Breast epithelium (tissue), 4 donors: ENCODE results near the gene PM20D1. TPM values are rescaled to one million over a fixed set of nuclear protein-coding genes. Genes with fewer than 3 reads are reported as not detected.

Experiments used
- DNase-seq, 2 donors: peaks; one replicate each; pipeline ENCODE4 v3.0.0-alpha.2; 2019; ENCODE audit warnings: low spot score in 2 of 2
- H3K27ac ChIP-seq, 2 donors: fragments of 200-600 bp; sonication (generic) in 1 of 2; one replicate each; pipeline ENCODE4 v1.5.1; 2016 to 2019; ENCODE audit warnings: mild to moderate bottlenecking in 1 of 2
- H3K27me3 ChIP-seq, 2 donors: fragments of 200-600 bp; sonication (generic) in 1 of 2; one replicate each; pipeline versions ENCODE4 v1.5.1 to v1.6.0; 2017 to 2019; ENCODE audit warnings: control low read depth in 1 of 2, mild to moderate bottlenecking in 1 of 2
- H3K36me3 ChIP-seq: fragments of 200-600 bp; one replicate; pipeline ENCODE4 v1.5.1; 2019
- H3K4me1 ChIP-seq, 2 donors: fragments of 200-600 bp; sonication (generic); one replicate each; pipeline ENCODE4 v1.5.1; 2016 to 2019; ENCODE audit warnings: control low read depth in 1 of 2
- H3K4me3 ChIP-seq, 3 donors: fragments of 200-600 bp; sonication (generic); 1 replicate in 2 of 3; 2 replicates in 1 of 3; pipeline ENCODE4 v1.5.1; 2016 to 2019; ENCODE audit warnings: mild to moderate bottlenecking in 3 of 3, moderate library complexity in 2 of 3
- H3K9me3 ChIP-seq, 2 donors: fragments of 200-600 bp; sonication (generic) in 1 of 2; one replicate each; pipeline ENCODE4 v1.5.1; 2016 to 2019; ENCODE audit warnings: control low read depth in 1 of 2
- POLR2A ChIP-seq: fragments of 450-650 bp; IDR thresholded peaks from one replicate; pipeline ENCODE4 v1.6.1; 2016; ENCODE audit warnings: antibody characterized with exemption, mild to moderate bottlenecking, moderate library complexity
- POLR2AphosphoS5 ChIP-seq, 3 donors: sonication (generic); formaldehyde crosslinking; IDR thresholded peaks; one replicate each; pipeline ENCODE4 v1.6.1; 2017; ENCODE audit warnings: antibody characterized with exemption in 3 of 3
- intact Hi-C: fragments of 100-400 bp; cut with DNase I; formaldehyde crosslinking; loops from one replicate; pipeline ENCODE4 v1.15.1; 2023; ENCODE audit warnings: low total_unique reads
- total RNA-seq, 3 donors: library from RNA; depleted of rRNA; stranded (reverse); fragments of >200 nt; gene quantifications; one replicate each; pipeline ENCODE4 v1.1.0, GENCODE V29; 2016
- TF ChIP-seq, protein P1 (sequence below), 3 donors: fragments of 450-650 bp; IDR thresholded peaks; one replicate each; pipeline ENCODE4 v1.5.1; 2016 to 2017; ENCODE audit warnings: antibody characterized with exemption in 3 of 3, mild to moderate bottlenecking in 3 of 3, moderate library complexity in 3 of 3

Gene PM20D1
- total RNA-seq, 3 donors from 2014 or later = 0.15 to 0.33 (median 0.16) TPM

GRCh38 chr1:205851993-205852392 lies 2.1 kb upstream of the PM20D1 start:
- H3K36me3 ChIP-seq = no peaks in the 10 kb centered on the region
- H3K4me3 ChIP-seq = no peak overlapping the region
- intact Hi-C loops = no loop called here
- no peak for DNase-seq
- H3K27ac ChIP-seq = no peak overlapping the region
- no peaks in the 10 kb centered on the region for H3K4me1 ChIP-seq
- no peaks in the 10 kb centered on the region for H3K27me3 ChIP-seq
- TF ChIP-seq POLR2AphosphoS5 (IDR thresholded peaks at IDR 0.05) = no peak
- TF ChIP-seq, protein P1, sequence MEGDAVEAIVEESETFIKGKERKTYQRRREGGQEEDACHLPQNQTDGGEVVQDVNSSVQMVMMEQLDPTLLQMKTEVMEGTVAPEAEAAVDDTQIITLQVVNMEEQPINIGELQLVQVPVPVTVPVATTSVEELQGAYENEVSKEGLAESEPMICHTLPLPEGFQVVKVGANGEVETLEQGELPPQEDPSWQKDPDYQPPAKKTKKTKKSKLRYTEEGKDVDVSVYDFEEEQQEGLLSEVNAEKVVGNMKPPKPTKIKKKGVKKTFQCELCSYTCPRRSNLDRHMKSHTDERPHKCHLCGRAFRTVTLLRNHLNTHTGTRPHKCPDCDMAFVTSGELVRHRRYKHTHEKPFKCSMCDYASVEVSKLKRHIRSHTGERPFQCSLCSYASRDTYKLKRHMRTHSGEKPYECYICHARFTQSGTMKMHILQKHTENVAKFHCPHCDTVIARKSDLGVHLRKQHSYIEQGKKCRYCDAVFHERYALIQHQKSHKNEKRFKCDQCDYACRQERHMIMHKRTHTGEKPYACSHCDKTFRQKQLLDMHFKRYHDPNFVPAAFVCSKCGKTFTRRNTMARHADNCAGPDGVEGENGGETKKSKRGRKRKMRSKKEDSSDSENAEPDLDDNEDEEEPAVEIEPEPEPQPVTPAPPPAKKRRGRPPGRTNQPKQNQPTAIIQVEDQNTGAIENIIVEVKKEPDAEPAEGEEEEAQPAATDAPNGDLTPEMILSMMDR (IDR thresholded peaks at IDR 0.05) = no peak
- TF ChIP-seq POLR2A = no peak
- H3K9me3 ChIP-seq = peaks cover 0 to 10% of the 10 kb centered on the region in 2 donors

DNA sequence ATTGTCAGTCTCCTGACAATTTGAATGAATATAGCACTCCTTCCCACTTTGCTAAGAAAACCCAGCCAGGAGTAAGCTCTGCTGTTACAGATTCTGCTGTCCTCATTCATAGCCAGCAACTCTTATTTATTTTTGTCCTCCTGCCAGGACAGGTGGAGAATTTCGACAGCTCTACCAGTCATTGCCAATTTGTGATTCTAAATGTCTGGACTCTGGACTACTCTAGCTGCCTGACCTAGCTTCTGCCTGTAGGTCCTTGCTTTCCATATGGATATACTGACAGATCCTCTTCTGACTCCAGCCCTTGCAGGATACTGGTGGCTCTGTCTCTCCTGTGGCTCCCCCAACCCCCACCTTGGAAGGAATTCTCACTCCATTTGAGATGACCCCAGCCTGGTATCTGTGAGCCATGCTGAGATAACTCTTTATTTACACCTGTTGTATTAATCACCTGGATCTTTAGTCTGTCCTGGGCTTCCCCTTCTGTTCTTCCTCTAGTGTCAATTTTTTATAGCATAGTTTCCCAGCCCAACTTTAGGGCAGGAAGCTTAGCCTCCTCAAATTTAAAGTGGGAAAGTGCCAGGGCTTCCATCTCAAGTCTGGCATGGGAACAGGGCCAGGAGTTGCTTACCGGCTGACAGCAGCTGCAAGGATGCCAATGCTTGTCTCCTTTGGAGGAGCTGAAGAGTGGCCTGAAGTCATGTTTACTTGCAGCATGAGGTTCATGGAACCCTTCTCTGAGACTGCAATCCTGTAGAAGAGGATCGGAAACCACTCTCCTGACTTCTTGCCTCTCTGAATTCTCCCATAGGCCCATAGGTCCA lies 6.7 kb downstream of the PM20D1 start:
- Histone ChIP-seq H3K27me3 (no peaks in the 10 kb centered on the region), H3K27ac (no peak overlapping the region), H3K4me3 (no peak overlapping the region), H3K36me3 (no peaks in the 10 kb centered on the region), H3K4me1 (no peaks in the 10 kb centered on the region), H3K9me3 (no peaks in the 10 kb centered on the region)
- intact Hi-C loops = no loop called here
- TF ChIP-seq POLR2A (no peak), POLR2AphosphoS5 (IDR thresholded peaks at IDR 0.05) (no peak)
- TF ChIP-seq, protein P1 (IDR thresholded peaks at IDR 0.05) = no peak
- no peak for DNase-seq

- no peak for TF ChIP-seq POLR2A
- no peak for TF ChIP-seq POLR2AphosphoS5 (IDR thresholded peaks at IDR 0.05)
- TF ChIP-seq, protein P1 (IDR thresholded peaks at IDR 0.05) = no peak
- Histone ChIP-seq H3K9me3 (no peaks in the 10 kb centered on the region), H3K27me3 (no peaks in the 10 kb centered on the region), H3K4me3 (no peak overlapping the region), H3K27ac (no peak overlapping the region), H3K36me3 (no peaks in the 10 kb centered on the region), H3K4me1 (no peaks in the 10 kb centered on the region)
- DNase-seq = no peak
- intact Hi-C loops = no loop called here
Measured at GRCh38 chr1:205842229-205842628, 7.7 kb downstream of the PM20D1 start.

GRCh38 chr1:205840146-205840923 lies 9.6 kb downstream of the PM20D1 start:
- Histone ChIP-seq H3K9me3 (no peaks in the 10 kb centered on the region), H3K27ac (no peak overlapping the region), H3K4me1 (no peaks in the 10 kb centered on the region), H3K36me3 (no peaks in the 10 kb centered on the region), H3K27me3 (no peaks in the 10 kb centered on the region), H3K4me3 (no peak overlapping the region)
- intact Hi-C loops = no loop called here
- no peak for TF ChIP-seq POLR2AphosphoS5 (IDR thresholded peaks at IDR 0.05)
- TF ChIP-seq, protein P1 (IDR thresholded peaks at IDR 0.05) = no peak
- no peak for TF ChIP-seq POLR2A
- DNase-seq = no peak
